Measurements from ENCODE around the gene MAG. TPM values are rescaled to one million over a fixed set of nuclear protein-coding genes. Genes with fewer than 3 reads are reported as not detected.

Gene MAG
- polyA plus RNA-seq, 3 donors = 0.16 TPM; not detected in 2

- 74 to 87% (median 86%) methylated on average over 7 of the region's 7 CpGs for WGBS, 3 donors
- no peak overlapping the region for H3K27ac ChIP-seq (ENCODE audit: low read depth, low read length)
Measured at GRCh38 chr19:35308910-35309309, 16.9 kb downstream of the MAG start.

- WGBS, 3 donors = 54 to 67% (median 66%) methylated on average over 46 to 47 of the region's 47 CpGs
- no peak overlapping the region for H3K27ac ChIP-seq (ENCODE audit: low read depth, low read length)
Measured at GRCh38 chr19:35309481-35310279, 17.7 kb downstream of the MAG start.

GRCh38 chr19:35310331-35310730 lies 18.4 kb downstream of the MAG start:
- H3K27ac ChIP-seq (ENCODE audit: low read depth, low read length) = no peak overlapping the region
- WGBS, 3 donors = 78 to 88% (median 80%) methylated on average over 12 of the region's 12 CpGs

GRCh38 chr19:35310811-35311465 lies 19.0 kb downstream of the MAG start:
- 95 to 97% (median 96%) methylated on average over 10 of the region's 10 CpGs for WGBS, 3 donors
- H3K27ac ChIP-seq (ENCODE audit: low read depth, low read length) = no peak overlapping the region

GRCh38 chr19:35311901-35312665 lies 20.1 kb downstream of the MAG start:
- 81 to 90% (median 89%) methylated on average over 16 to 21 of the region's 21 CpGs for WGBS, 3 donors
- no peak overlapping the region for H3K27ac ChIP-seq (ENCODE audit: low read depth, low read length)

GRCh38 chr19:35313587-35313986 lies 21.6 kb downstream of the MAG start:
- H3K27ac ChIP-seq (ENCODE audit: low read depth, low read length) = no peak overlapping the region
- 38 to 45% (median 41%) methylated on average over 7 of the region's 7 CpGs for WGBS, 3 donors

- no peak overlapping the region for H3K27ac ChIP-seq (ENCODE audit: low read depth, low read length)
- WGBS, 3 donors = 87 to 96% (median 89%) methylated on average over 8 of the region's 8 CpGs
Measured at GRCh38 chr19:35314031-35314430, 22.1 kb downstream of the MAG start.

- no peak overlapping the region for H3K27ac ChIP-seq (ENCODE audit: low read depth, low read length)
- WGBS, 3 donors = 80 to 89% (median 82%) methylated on average over 10 of the region's 10 CpGs
Measured at GRCh38 chr19:35314858-35315470, 23.0 kb downstream of the MAG start.

GRCh38 chr19:35315883-35316282 lies 23.9 kb downstream of the MAG start:
- H3K27ac ChIP-seq (ENCODE audit: low read depth, low read length) = no peak overlapping the region
- WGBS, 3 donors = 81 to 86% (median 85%) methylated on average over 9 of the region's 9 CpGs

GRCh38 chr19:35316560-35316959 lies 24.6 kb downstream of the MAG start:
- no peak overlapping the region for H3K27ac ChIP-seq (ENCODE audit: low read depth, low read length)
- WGBS, 3 donors = 81 to 92% (median 86%) methylated on average over 9 of the region's 9 CpGs

GRCh38 chr19:35317464-35318043 lies 25.6 kb downstream of the MAG start:
- 63 to 75% (median 72%) methylated on average over 7 of the region's 7 CpGs for WGBS, 3 donors

GRCh38 chr19:35318679-35319448 lies 26.9 kb downstream of the MAG start:
- 49 to 78% (median 54%) methylated on average over 16 of the region's 16 CpGs for WGBS, 3 donors
- H3K27ac ChIP-seq (ENCODE audit: low read depth, low read length) = no peak overlapping the region

More at GRCh38 chr19:35317464-35318043, 25.6 kb downstream of the MAG start:
- no peak overlapping the region for H3K27ac ChIP-seq (ENCODE audit: low read depth, low read length)

GRCh38 chr19:35320065-35320713 lies 28.2 kb downstream of the MAG start:
- H3K27ac ChIP-seq (ENCODE audit: low read depth, low read length) = no peak overlapping the region
- 40 to 75% (median 42%) methylated on average over 12 of the region's 12 CpGs for WGBS, 3 donors

GRCh38 chr19:35321291-35321690 lies 29.3 kb downstream of the MAG start:
- 88 to 96% (median 93%) methylated on average over 2 of the region's 2 CpGs for WGBS, 3 donors
- no peak overlapping the region for H3K27ac ChIP-seq (ENCODE audit: low read depth, low read length)

- no peak overlapping the region for H3K27ac ChIP-seq (ENCODE audit: low read depth, low read length)
- 93 to 96% (median 96%) methylated on average over 9 of the region's 9 CpGs for WGBS, 3 donors
Measured at GRCh38 chr19:35322014-35322413, 30.1 kb downstream of the MAG start.

- WGBS, 3 donors = 74 to 79% (median 79%) methylated on average over 4 of the region's 4 CpGs
- no peak overlapping the region for H3K27ac ChIP-seq (ENCODE audit: low read depth, low read length)
Measured at GRCh38 chr19:35327642-35328041, 35.7 kb downstream of the MAG start.

- no peak within 1 kb of the TSS for H3K27ac ChIP-seq (ENCODE audit: low read depth, low read length)
- 52 to 85% (median 61%) methylated on average over 12 of the region's 12 CpGs for WGBS, 3 donors
Measured at GRCh38 chr19:35328851-35329285, 36.9 kb downstream of the MAG start, which contains the start of gene CD22. CD22 (plus strand) TSS chr19:35329187; CDS start chr19:35332041, 2,854 bp downstream.
